HEK293 (cell line): ENCODE results near the gene HINT3.

ENCODE experiments used
- ATF2 ChIP-seq: fragments of 450-650 bp; formaldehyde crosslinking; IDR thresholded peaks from 2 replicates; pipeline ENCODE4 v1.5.1; 2016; ENCODE audit warnings: missing biosample characterization, missing genetic modification characterization, low read depth
- SALL2 ChIP-seq: fragments of 450-650 bp; formaldehyde crosslinking; IDR thresholded peaks from 2 replicates; pipeline ENCODE4 v1.5.0; 2017; ENCODE audit warnings: missing biosample characterization, mild to moderate bottlenecking, missing genetic modification characterization, borderline replicate concordance
- SCRT1 ChIP-seq: fragments of 450-650 bp; formaldehyde crosslinking; IDR thresholded peaks from 2 replicates; pipeline ENCODE4 v1.5.1; 2016; ENCODE audit warnings: missing biosample characterization, missing genetic modification characterization, borderline replicate concordance
- SP2 ChIP-seq: fragments of 450-650 bp; formaldehyde crosslinking; IDR thresholded peaks from 2 replicates; pipeline ENCODE4 v1.5.1; 2016; ENCODE audit warnings: missing biosample characterization, missing genetic modification characterization
- WT1 ChIP-seq: fragments of 450-650 bp; formaldehyde crosslinking; IDR thresholded peaks from 2 replicates; pipeline ENCODE4 v1.5.1; 2016; ENCODE audit warnings: missing biosample characterization, missing genetic modification characterization
- ZBTB48 ChIP-seq: fragments of 450-650 bp; formaldehyde crosslinking; IDR thresholded peaks from 2 replicates; pipeline ENCODE4 v1.5.1; 2016; ENCODE audit warnings: missing biosample characterization, missing genetic modification characterization
- ZBTB7A ChIP-seq: fragments of 450-650 bp; formaldehyde crosslinking; IDR thresholded peaks from 2 replicates; pipeline ENCODE4 v1.5.1; 2016; ENCODE audit warnings: low read depth, missing biosample characterization, missing genetic modification characterization
- ZNF114 ChIP-seq: fragments of 450-650 bp; formaldehyde crosslinking; IDR thresholded peaks from 2 replicates; pipeline ENCODE4 v1.5.0; 2017; ENCODE audit warnings: missing biosample characterization, missing genetic modification characterization
- ZNF2 ChIP-seq: fragments of 450-650 bp; formaldehyde crosslinking; IDR thresholded peaks from 2 replicates; pipeline ENCODE4 v1.5.1; 2016; ENCODE audit warnings: missing biosample characterization, missing genetic modification characterization
- ZNF24 ChIP-seq: fragments of 450-650 bp; formaldehyde crosslinking; IDR thresholded peaks from 2 replicates; pipeline ENCODE4 v1.5.1; 2016; ENCODE audit warnings: missing biosample characterization, missing genetic modification characterization
- ZNF341 ChIP-seq: fragments of 450-650 bp; formaldehyde crosslinking; IDR thresholded peaks from 2 replicates; pipeline ENCODE4; 2016; ENCODE audit warnings: low read depth, missing biosample characterization, missing genetic modification characterization
- ZNF394 ChIP-seq: fragments of 450-650 bp; formaldehyde crosslinking; IDR thresholded peaks from 2 replicates; pipeline ENCODE4 v1.5.1; 2016; ENCODE audit warnings: missing biosample characterization, missing genetic modification characterization, mild to moderate bottlenecking, moderate library complexity, borderline replicate concordance
- ZNF544 ChIP-seq: fragments of 450-650 bp; formaldehyde crosslinking; IDR thresholded peaks from 2 replicates; pipeline ENCODE4 v1.5.0; 2017; ENCODE audit warnings: missing biosample characterization, missing genetic modification characterization
- ZNF561 ChIP-seq: fragments of 450-650 bp; IDR thresholded peaks from 2 replicates; pipeline ENCODE4 v1.5.1; 2018; ENCODE audit warnings: missing biosample characterization, missing genetic modification characterization, borderline replicate concordance
- ZNF580 ChIP-seq: fragments of 450-650 bp; formaldehyde crosslinking; IDR thresholded peaks from 2 replicates; pipeline ENCODE4 v1.5.1; 2016; ENCODE audit warnings: missing biosample characterization, missing genetic modification characterization
- ZNF600 ChIP-seq: fragments of 450-650 bp; formaldehyde crosslinking; IDR thresholded peaks from 2 replicates; pipeline ENCODE4 v1.5.1; 2016; ENCODE audit warnings: missing biosample characterization, missing genetic modification characterization
- ZNF626 ChIP-seq: fragments of 450-650 bp; sonication (Bioruptor Pico); formaldehyde crosslinking; IDR thresholded peaks from 2 replicates; pipeline ENCODE4 v1.5.1; 2018; ENCODE audit warnings: missing biosample characterization, missing genetic modification characterization, inconsistent platforms
- ZNF660 ChIP-seq: fragments of 450-650 bp; IDR thresholded peaks from 2 replicates; pipeline ENCODE4 v1.5.1; 2018; ENCODE audit warnings: missing biosample characterization, mild to moderate bottlenecking, missing genetic modification characterization
- ZNF76 ChIP-seq: fragments of 450-650 bp; formaldehyde crosslinking; IDR thresholded peaks from 2 replicates; pipeline ENCODE4; 2016; ENCODE audit warnings: low read depth, missing biosample characterization, missing genetic modification characterization, borderline replicate concordance
- TF ChIP-seq, protein P1 (sequence below): fragments of 450-650 bp; formaldehyde crosslinking; optimal IDR thresholded peaks from 2 replicates; pipeline ENCODE3; 2016; ENCODE audit warnings: missing biosample characterization, mild to moderate bottlenecking, missing genetic modification characterization
- TF ChIP-seq, protein P2 (sequence below): fragments of 450-650 bp; formaldehyde crosslinking; IDR thresholded peaks from 2 replicates; pipeline ENCODE4 v1.5.1; 2016; ENCODE audit warnings: missing biosample characterization, missing genetic modification characterization
- TF ChIP-seq, protein P3 (sequence below): fragments of 450-650 bp; formaldehyde crosslinking; IDR thresholded peaks from 2 replicates; pipeline ENCODE4 v1.5.1; 2016; ENCODE audit warnings: missing biosample characterization, missing genetic modification characterization
- TF ChIP-seq, protein P4 (sequence below): fragments of 450-650 bp; formaldehyde crosslinking; IDR thresholded peaks from 2 replicates; pipeline ENCODE4 v1.5.1; 2017; ENCODE audit warnings: missing biosample characterization, missing genetic modification characterization
- TF ChIP-seq, protein P5 (sequence below): fragments of 450-650 bp; formaldehyde crosslinking; IDR thresholded peaks from 2 replicates; pipeline ENCODE4 v1.5.1; 2017; ENCODE audit warnings: missing biosample characterization, missing genetic modification characterization
- TF ChIP-seq, protein P6 (sequence below): fragments of 450-650 bp; formaldehyde crosslinking; IDR thresholded peaks from 2 replicates; pipeline ENCODE4 v1.5.1; 2016; ENCODE audit warnings: missing biosample characterization, missing genetic modification characterization

The HINT3 gene

DNA sequence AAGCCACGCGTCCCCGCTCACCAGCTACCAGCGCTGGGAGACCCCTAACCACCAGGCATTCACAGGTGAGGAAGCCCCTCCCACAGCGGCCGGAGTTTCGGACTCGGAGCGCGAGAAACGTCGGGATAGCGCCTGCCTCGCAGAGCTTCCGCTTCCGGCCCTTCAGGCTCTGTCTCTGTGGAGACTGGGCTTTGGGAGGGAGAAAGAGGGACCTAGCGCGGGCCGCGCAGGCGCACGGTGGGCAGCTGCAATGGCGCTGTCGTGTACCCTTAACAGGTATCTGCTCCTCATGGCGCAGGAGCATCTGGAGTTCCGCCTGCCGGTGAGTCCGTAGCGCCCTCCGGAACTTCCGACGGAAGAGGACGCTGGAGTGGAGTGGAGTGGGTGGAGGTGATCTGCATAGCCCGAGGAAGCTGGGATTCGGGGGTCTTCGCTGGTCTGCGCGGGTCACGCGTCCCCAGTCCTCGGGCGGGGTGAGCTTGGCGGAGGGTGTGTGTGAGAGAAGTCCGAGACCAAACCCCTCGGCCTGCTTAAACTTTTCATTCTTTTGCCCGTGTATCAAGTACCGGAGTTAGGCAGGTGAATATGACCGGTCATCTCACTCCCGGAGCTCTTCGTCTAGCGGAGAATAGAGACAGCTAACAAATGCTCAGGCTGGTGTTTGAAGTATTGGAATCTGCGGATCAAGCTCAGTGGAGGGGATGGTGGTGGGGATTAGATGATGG is 29.9 kb downstream of the HINT3 start, which contains the start of gene TRMT11 (continued):
- TF ChIP-seq ZBTB7A (tag by site-specific recombination) (peak; percentile 71; the same call in 1 of the 2 replicates), ZNF626 (tag by site-specific recombination) (no peak), ZNF2 (tag by site-specific recombination) (peak; percentile 73), ZNF561 (0 out of 2 replicates have a peak, but pooled peaks have one; percentile 26), ZNF76 (peak; percentile 54; the same call in 1 of the 2 replicates), ZNF24 (tag by site-specific recombination) (no peak), ZNF580 (tag by site-specific recombination) (peak; percentile 35; the same call in 1 of the 2 replicates), SP2 (tag by site-specific recombination) (peak; percentile 87), SCRT1 (tag by site-specific recombination) (0 out of 2 replicates have a peak, but pooled peaks have one; percentile 30), ZBTB48 (peak; percentile 64; the same call in 1 of the 2 replicates), ZNF544 (tag by site-specific recombination) (no peak), SALL2 (no peak), ZNF660 (tag by site-specific recombination) (0 out of 2 replicates have a peak, but pooled peaks have one; percentile 10), ATF2 (no peak), ZNF341 (tag by site-specific recombination) (peak; percentile 7; the same call in 1 of the 2 replicates), ZNF600 (tag by site-specific recombination) (peak; percentile 83), ZNF394 (peak; percentile 65; the same call in 1 of the 2 replicates), WT1 (tag by site-specific recombination) (no peak), ZNF114 (no peak)
- TF ChIP-seq, protein P1, sequence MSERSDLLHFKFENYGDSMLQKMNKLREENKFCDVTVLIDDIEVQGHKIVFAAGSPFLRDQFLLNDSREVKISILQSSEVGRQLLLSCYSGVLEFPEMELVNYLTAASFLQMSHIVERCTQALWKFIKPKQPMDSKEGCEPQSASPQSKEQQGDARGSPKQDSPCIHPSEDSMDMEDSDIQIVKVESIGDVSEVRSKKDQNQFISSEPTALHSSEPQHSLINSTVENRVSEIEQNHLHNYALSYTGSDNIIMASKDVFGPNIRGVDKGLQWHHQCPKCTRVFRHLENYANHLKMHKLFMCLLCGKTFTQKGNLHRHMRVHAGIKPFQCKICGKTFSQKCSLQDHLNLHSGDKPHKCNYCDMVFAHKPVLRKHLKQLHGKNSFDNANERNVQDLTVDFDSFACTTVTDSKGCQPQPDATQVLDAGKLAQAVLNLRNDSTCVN (tag by site-specific recombination) = peak; percentile 68
- TF ChIP-seq, protein P2, sequence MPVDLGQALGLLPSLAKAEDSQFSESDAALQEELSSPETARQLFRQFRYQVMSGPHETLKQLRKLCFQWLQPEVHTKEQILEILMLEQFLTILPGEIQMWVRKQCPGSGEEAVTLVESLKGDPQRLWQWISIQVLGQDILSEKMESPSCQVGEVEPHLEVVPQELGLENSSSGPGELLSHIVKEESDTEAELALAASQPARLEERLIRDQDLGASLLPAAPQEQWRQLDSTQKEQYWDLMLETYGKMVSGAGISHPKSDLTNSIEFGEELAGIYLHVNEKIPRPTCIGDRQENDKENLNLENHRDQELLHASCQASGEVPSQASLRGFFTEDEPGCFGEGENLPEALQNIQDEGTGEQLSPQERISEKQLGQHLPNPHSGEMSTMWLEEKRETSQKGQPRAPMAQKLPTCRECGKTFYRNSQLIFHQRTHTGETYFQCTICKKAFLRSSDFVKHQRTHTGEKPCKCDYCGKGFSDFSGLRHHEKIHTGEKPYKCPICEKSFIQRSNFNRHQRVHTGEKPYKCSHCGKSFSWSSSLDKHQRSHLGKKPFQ = no peak
- TF ChIP-seq, protein P3, sequence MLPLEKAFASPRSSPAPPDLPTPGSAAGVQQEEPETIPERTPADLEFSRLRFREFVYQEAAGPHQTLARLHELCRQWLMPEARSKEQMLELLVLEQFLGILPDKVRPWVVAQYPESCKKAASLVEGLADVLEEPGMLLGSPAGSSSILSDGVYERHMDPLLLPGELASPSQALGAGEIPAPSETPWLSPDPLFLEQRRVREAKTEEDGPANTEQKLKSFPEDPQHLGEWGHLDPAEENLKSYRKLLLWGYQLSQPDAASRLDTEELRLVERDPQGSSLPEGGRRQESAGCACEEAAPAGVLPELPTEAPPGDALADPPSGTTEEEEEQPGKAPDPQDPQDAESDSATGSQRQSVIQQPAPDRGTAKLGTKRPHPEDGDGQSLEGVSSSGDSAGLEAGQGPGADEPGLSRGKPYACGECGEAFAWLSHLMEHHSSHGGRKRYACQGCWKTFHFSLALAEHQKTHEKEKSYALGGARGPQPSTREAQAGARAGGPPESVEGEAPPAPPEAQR = no peak
- TF ChIP-seq, protein P4, sequence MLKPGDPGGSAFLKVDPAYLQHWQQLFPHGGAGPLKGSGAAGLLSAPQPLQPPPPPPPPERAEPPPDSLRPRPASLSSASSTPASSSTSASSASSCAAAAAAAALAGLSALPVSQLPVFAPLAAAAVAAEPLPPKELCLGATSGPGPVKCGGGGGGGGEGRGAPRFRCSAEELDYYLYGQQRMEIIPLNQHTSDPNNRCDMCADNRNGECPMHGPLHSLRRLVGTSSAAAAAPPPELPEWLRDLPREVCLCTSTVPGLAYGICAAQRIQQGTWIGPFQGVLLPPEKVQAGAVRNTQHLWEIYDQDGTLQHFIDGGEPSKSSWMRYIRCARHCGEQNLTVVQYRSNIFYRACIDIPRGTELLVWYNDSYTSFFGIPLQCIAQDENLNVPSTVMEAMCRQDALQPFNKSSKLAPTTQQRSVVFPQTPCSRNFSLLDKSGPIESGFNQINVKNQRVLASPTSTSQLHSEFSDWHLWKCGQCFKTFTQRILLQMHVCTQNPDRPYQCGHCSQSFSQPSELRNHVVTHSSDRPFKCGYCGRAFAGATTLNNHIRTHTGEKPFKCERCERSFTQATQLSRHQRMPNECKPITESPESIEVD (tag by site-specific recombination) = no peak
- TF ChIP-seq, protein P5, sequence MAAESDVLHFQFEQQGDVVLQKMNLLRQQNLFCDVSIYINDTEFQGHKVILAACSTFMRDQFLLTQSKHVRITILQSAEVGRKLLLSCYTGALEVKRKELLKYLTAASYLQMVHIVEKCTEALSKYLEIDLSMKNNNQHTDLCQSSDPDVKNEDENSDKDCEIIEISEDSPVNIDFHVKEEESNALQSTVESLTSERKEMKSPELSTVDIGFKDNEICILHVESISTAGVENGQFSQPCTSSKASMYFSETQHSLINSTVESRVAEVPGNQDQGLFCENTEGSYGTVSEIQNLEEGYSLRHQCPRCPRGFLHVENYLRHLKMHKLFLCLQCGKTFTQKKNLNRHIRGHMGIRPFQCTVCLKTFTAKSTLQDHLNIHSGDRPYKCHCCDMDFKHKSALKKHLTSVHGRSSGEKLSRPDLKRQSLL = peak; percentile 55; the same call in 1 of the 2 replicates
- TF ChIP-seq, protein P6, sequence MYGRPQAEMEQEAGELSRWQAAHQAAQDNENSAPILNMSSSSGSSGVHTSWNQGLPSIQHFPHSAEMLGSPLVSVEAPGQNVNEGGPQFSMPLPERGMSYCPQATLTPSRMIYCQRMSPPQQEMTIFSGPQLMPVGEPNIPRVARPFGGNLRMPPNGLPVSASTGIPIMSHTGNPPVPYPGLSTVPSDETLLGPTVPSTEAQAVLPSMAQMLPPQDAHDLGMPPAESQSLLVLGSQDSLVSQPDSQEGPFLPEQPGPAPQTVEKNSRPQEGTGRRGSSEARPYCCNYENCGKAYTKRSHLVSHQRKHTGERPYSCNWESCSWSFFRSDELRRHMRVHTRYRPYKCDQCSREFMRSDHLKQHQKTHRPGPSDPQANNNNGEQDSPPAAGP (tag by site-specific recombination) = peak; percentile 38; the same call in 1 of the 2 replicates
